HG02870 (cell line): ENCODE data around the gene SELP.
"Not testable (repeated sequence)": the region's sequence is repeated elsewhere in the genome, so short reads cannot be mapped to it uniquely, and the experiment has no call there.

ENCODE experiments used
- ATAC-seq: cut with Tn5 transposase; IDR thresholded peaks from one replicate; pipeline ENCODE4 v1.9.1; 2021; ENCODE audit warnings: mild to moderate bottlenecking, moderate library complexity; ENCODE audit not compliant: unreplicated experiment

The SELP gene

GRCh38 chr1:169630006-169630405 lies at the start of gene SELP:
SELP (minus strand) TSS chr1:169630124; CDS start chr1:169630074, 50 bp downstream.
- no peak for ATAC-seq

GRCh38 chr1:169679692-169680091 lies 49.8 kb upstream of the SELP start:
- no peak for ATAC-seq

GRCh38 chr1:169676001-169676400 lies 46.1 kb upstream of the SELP start:
- ATAC-seq: no peak

DNA sequence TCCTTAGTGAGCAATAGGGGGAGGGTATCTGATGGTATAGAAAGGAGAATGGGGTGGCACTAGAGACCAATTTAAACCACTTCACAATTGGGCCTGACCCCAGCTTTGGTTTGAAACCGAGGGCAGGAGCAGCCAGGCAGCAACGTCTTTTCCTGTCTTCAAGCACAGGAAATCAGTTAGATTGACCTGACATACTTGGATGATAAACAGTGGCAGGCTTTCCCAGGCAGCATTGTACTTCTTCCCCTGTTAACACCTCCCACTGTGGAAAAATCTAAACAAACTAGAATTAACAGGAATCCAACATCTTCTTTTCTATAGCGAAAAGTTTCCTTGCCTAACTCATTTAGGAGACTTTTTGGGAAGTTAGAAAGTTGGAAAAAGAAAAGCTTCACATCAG lies 40.9 kb upstream of the SELP start:
- ATAC-seq: no peak

DNA sequence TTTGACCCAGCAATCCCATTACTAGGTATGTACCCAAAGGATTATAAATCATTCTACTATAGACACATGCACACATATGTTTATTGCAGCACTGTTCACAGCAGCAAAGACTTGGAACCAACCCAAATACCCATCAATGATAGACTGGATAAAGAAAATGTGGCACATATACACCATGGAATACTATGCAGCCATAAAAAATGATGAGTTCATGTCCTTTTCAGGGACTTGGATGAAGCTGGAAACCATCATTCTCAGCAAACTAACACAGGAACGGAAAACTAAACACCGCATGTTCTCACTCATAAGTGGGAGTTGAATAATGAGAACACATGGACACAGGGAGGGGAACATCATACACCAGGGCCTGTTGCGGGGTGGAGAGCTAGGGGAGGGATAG lies 40.3 kb upstream of the SELP start:
- ATAC-seq: not testable (repeated sequence)

DNA sequence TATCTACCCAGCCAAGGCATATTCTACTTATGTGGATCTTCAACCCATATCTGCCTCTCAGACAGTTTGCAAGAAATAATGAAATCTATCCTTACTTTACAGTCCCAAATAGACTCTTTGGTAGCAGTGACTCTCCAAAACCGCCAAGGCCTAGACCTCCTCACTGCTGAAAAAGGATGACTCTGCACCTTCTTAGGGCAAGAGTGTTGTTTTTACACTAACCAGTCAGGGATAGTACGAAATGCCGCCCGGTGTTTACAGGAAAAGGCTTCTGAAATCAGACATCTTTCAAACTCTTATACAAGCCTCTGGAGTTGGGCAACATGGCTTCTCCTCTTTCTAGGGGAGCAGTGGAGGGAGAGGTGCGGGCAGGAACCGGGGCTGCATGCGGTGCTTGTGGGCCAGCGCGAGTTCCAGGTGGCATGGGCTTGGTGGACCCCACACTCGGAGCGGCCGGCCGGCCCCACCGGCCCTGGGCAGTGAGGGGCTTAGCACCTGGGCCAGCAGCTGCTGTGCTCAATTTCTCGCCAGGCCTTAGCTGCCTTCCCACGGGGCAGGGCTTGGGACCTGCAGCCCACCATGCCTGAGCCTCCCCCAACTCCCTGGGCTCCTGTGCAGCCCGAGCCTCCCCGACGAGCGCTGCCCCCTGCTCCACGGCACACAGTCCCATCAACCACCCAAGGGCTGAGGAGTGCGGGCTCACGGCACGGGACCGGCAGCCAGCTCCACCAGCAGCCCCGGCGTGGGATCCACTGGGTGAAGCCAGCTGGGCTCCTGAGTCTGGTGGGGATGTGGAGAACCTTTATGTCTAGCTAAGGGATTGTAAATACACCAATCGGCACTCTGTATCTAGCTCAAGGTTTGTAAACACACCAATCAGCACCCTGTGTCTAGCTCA lies 38.0 kb upstream of the SELP start:
- ATAC-seq: not testable (repeated sequence)

DNA sequence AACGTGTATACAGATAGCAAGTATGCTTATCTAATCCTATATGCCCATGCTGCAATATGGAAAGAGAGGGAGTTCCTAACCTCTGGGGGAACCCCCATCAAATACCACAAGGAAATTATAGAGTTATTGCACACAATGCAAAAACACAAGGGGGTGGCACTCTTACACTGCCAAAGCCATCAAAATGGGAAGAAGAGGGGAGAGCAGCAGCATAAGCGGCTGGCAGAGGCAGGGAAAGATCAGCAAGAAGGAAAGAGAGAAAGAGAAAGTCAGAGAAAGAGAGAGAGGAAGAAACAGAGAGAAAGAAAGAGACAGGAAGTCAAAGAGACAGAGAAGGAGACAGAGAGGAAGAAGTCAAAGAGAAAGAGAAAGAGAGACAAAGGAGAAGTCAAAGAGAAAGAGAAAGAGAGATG lies 37.3 kb upstream of the SELP start:
- not testable (repeated sequence) for ATAC-seq

- not testable (repeated sequence) for ATAC-seq
Observed at GRCh38 chr1:169662680-169663079, 32.8 kb upstream of the SELP start.

DNA sequence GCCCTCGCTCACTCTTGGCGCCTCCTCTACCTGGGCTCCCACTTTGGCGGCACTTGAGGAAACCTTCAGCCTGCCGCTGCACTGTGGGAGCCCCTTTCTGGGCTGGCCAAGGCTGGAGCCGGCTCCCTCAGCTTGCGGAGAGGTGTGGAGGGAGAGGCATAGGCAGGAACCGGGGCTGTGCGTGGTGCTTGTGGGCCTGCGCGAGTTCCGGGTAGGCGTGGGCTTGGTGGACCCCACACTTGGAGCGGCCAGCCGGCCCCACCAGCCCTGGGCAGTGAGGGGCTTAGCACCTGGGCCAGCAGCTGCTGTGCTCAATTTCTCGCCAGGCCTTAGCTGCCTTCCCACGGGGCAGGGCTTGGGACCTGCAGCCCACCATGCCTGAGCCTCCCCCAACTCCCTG lies 31.1 kb upstream of the SELP start:
- not testable (repeated sequence) for ATAC-seq

DNA sequence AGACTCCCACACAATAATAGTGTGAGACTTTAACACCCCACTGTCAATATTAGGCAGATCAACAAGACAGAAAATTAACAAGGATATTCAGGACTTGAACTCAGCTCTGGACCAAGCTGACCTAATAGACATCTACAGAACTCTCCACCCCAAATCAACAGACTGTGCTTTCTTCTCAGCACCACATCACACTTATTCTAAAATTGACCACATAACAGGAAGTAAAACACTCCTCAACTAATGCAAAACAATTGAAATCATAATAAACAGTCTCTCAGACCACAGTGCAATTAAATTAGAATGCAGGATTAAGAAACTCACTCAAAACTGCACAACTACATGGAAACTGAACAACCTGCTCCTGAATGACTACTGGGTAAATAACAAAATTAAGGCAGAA lies 28.9 kb upstream of the SELP start:
- not testable (repeated sequence) for ATAC-seq

DNA sequence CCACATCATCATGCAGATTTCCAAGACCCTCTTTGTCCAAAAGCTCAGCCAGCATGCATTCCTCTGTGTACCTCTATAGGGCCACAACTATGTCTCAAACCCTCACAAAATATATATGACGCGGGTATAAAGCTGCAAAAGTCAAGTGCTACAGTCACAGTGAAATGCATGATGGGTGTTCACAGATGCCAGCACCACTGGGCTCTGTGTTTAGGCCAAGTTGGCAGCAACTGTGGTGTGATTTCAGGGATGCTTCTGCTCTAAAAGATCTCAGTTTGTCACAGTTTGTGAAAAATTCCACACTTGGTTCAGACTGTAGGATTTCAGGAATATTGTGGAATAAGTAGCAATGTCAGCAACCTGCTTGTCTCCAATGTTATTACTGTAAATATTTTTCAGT lies 23.9 kb upstream of the SELP start:
- ATAC-seq: no peak

- no peak for ATAC-seq
Observed at GRCh38 chr1:169651035-169651434, 21.1 kb upstream of the SELP start.

DNA sequence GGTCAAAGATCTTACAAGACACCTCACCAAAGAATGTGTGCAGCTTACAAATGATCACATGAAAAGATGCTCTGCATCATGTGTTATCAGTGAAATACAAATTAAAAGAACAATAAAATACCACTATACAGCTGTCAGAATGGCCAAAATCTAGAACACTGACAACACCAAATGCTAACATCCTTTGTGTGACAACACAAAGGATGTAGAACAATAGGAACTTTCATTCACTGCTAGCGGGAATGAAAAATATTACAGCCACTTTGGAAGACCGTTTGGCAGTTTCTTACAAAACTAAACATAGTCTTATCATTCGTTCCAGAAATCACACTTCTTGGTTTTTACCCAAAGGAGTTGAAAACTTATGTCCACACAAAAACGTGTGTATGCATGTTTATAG lies 20.6 kb upstream of the SELP start:
- ATAC-seq: no peak

- ATAC-seq: no peak
Observed at GRCh38 chr1:169648709-169649108, 18.8 kb upstream of the SELP start.

GRCh38 chr1:169648187-169648586 lies 18.3 kb upstream of the SELP start:
- no peak for ATAC-seq

GRCh38 chr1:169647512-169647911 lies 17.6 kb upstream of the SELP start:
- no peak for ATAC-seq

- ATAC-seq: no peak
Observed at GRCh38 chr1:169644297-169644696, 14.4 kb upstream of the SELP start.

- ATAC-seq: no peak
Observed at GRCh38 chr1:169634877-169635276, 5.0 kb upstream of the SELP start.

DNA sequence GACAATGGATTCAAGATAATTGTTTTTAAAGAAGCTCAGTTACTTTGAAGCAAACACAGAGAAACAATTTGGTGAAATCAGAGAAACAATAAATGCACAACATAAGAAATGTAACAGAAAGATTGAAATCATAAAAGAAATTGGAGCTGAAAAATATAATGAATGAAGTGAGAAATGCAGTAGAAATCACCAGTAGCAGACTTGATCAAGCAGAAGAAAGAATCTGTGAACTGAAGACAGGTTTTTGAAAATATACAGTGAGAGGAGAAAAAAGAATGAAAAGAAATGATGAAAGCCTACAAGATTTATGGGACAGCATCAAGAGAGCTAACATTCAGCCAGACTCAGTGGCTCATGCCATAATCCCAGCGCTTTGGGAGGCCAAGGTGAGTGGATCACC lies 4.2 kb upstream of the SELP start:
- ATAC-seq: no peak

GRCh38 chr1:169631249-169631648 lies 1.3 kb upstream of the SELP start:
- ATAC-seq: no peak

- no peak for ATAC-seq
Observed at GRCh38 chr1:169624912-169625311, 5.0 kb downstream of the SELP start.

- no peak for ATAC-seq
Observed at GRCh38 chr1:169624122-169624521, 5.8 kb downstream of the SELP start.
